ENCODE data around the gene SLC27A2. TPM values are rescaled to one million over a fixed set of nuclear protein-coding genes. Genes with fewer than 3 reads are reported as not detected.
A peak's percentile ranks its signal among the peaks of the same experiment; 100 is the strongest.

SLC27A2 gene
- polyA plus RNA-seq, 1 experiment: 0.22 TPM

DNA sequence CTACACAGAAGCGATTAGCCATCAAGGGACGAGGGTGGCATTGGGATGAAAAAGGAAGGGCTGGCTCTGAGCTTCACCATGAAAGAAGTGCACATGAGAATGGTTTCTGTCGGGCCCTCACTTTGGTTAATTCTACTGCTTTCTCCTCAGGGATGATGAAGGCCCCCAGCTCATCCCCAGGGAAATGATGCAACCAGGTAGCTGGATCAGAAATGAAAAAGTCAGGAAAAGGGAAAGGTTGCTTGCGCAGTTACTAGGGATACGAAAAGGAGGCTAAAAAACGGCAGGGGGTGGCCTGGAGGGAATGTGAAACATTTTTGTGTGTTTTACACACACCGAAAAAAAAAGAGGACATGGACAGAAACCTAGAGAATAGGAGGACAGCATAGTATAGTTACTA lies 1.4 kb upstream of the SLC27A2 start:
- no peaks in the 10 kb centered on the region for H3K36me3 ChIP-seq (ENCODE audit: control insufficient read depth, insufficient read depth, low read length)
- H3K4me3 ChIP-seq (ENCODE audit: low read depth, low read length): no peak overlapping the region
- ChIA-PET CTCF (interaction anchor here (0.6 to 2.8 kb wide), 5 partner anchors 10 to 407 kb away, joined by 3 to 9 read pairs (median 6); no protein-coding TSS in a partner anchor), POLR2A (no interaction called here)
- TF ChIP-seq, protein P1, sequence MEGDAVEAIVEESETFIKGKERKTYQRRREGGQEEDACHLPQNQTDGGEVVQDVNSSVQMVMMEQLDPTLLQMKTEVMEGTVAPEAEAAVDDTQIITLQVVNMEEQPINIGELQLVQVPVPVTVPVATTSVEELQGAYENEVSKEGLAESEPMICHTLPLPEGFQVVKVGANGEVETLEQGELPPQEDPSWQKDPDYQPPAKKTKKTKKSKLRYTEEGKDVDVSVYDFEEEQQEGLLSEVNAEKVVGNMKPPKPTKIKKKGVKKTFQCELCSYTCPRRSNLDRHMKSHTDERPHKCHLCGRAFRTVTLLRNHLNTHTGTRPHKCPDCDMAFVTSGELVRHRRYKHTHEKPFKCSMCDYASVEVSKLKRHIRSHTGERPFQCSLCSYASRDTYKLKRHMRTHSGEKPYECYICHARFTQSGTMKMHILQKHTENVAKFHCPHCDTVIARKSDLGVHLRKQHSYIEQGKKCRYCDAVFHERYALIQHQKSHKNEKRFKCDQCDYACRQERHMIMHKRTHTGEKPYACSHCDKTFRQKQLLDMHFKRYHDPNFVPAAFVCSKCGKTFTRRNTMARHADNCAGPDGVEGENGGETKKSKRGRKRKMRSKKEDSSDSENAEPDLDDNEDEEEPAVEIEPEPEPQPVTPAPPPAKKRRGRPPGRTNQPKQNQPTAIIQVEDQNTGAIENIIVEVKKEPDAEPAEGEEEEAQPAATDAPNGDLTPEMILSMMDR (IDR thresholded peaks at IDR 0.05; ENCODE audit: insufficient read depth, low read depth, low read length): no peak
- H3K27me3 ChIP-seq (ENCODE audit: control insufficient read depth, insufficient read depth, low read length): peaks cover 5% of the 10 kb centered on the region
- DNase-seq (ENCODE audit: low read depth): no peak

GRCh38 chr15:50181201-50181968 lies 611 bp upstream of the SLC27A2 start:
- H3K4me3 ChIP-seq (ENCODE audit: low read depth, low read length): no peak overlapping the region
- no peak for DNase-seq (ENCODE audit: low read depth)
- POLR2A ChIA-PET: no interaction called here

DNA sequence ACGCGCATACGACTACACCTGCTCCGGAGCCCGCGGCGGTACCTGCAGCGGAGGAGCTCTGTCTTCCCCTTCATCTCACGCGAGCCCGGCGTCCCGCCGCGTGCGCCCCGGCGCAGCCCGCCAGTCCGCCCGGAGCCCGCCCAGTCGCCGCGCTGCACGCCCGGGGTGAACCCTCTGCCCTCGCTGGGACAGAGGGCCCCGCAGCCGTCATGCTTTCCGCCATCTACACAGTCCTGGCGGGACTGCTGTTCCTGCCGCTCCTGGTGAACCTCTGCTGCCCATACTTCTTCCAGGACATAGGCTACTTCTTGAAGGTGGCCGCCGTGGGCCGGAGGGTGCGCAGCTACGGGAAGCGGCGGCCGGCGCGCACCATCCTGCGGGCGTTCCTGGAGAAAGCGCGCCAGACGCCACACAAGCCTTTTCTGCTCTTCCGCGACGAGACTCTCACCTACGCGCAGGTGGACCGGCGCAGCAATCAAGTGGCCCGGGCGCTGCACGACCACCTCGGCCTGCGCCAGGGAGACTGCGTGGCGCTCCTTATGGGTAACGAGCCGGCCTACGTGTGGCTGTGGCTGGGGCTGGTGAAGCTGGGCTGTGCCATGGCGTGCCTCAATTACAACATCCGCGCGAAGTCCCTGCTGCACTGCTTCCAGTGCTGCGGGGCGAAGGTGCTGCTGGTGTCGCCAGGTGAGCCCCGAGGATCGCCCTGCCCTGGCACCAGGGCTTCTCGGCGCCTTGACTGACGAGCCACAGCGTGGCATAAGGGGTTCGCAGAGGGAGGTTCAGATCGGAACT lies 420 bp downstream of the SLC27A2 start:
- TF ChIP-seq, protein P1 (IDR thresholded peaks at IDR 0.05; ENCODE audit: insufficient read depth, low read depth, low read length): no peak
- CTCF ChIA-PET: interaction anchor here (1.2 to 2.8 kb wide), 3 partner anchors 10 to 133 kb away, joined by 3 to 8 read pairs (median 5); no protein-coding TSS in a partner anchor
- H3K36me3 ChIP-seq (ENCODE audit: control insufficient read depth, insufficient read depth, low read length): no peaks in the 10 kb centered on the region
- POLR2A ChIA-PET: no interaction called here
- peak overlapping the region; percentile 43 for H3K4me3 ChIP-seq (ENCODE audit: low read depth, low read length)
- DNase-seq (ENCODE audit: low read depth): no peak
- peaks cover 5% of the 10 kb centered on the region for H3K27me3 ChIP-seq (ENCODE audit: control insufficient read depth, insufficient read depth, low read length)

More at GRCh38 chr15:50181201-50181968, 611 bp upstream of the SLC27A2 start:
- TF ChIP-seq, protein P1 (IDR thresholded peaks at IDR 0.05; ENCODE audit: insufficient read depth, low read depth, low read length): no peak
- peaks cover 5% of the 10 kb centered on the region for H3K27me3 ChIP-seq (ENCODE audit: control insufficient read depth, insufficient read depth, low read length)
- no peaks in the 10 kb centered on the region for H3K36me3 ChIP-seq (ENCODE audit: control insufficient read depth, insufficient read depth, low read length)
- CTCF ChIA-PET: interaction anchor here (0.6 to 2.8 kb wide), 4 partner anchors 12 to 406 kb away, joined by 3 to 9 read pairs (median 7); no protein-coding TSS in a partner anchor

- DNase-seq (ENCODE audit: low read depth): no peak
- CTCF ChIA-PET: interaction anchor here (0.8 to 2.8 kb wide), 4 partner anchors 9 to 132 kb away, joined by 3 to 8 read pairs (median 4); no protein-coding TSS in a partner anchor
- POLR2A ChIA-PET: no interaction called here
- peaks cover 5% of the 10 kb centered on the region for H3K27me3 ChIP-seq (ENCODE audit: control insufficient read depth, insufficient read depth, low read length)
- TF ChIP-seq, protein P1 (IDR thresholded peaks at IDR 0.05; ENCODE audit: insufficient read depth, low read depth, low read length): no peak
- no peaks in the 10 kb centered on the region for H3K36me3 ChIP-seq (ENCODE audit: control insufficient read depth, insufficient read depth, low read length)
- no peak overlapping the region for H3K4me3 ChIP-seq (ENCODE audit: low read depth, low read length)
Observed at GRCh38 chr15:50183112-50183794, 1.3 kb downstream of the SLC27A2 start.

Data from BJ (cell line).